GM18520 (cell line): ENCODE measurements around the gene CHRM3.

Experiments used
- ATAC-seq: cut with Tn5 transposase; IDR thresholded peaks from one replicate; pipeline ENCODE4 v1.9.1; 2021; ENCODE audit not compliant: unreplicated experiment

Gene CHRM3

DNA sequence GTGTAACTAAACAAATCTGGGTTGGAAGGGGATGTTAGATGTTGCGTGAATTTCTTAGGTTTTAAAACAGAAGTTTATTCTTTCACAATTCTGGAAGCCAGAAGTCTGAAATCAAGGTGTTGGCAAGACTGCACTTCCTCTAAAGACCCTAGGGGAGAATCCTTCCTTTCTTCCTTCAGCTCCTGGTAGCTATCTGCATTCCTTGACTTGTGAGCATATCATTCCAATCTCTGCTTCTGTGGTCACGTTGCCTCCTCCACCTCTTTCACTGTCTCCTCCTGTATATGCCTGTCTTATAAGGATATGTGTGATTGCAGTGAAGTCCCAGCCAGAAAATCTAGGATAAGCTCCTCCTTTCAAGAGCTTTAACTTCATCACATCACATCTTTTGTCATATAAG, 7.7 kb downstream of the CHRM3 start:
- no peak for ATAC-seq

DNA sequence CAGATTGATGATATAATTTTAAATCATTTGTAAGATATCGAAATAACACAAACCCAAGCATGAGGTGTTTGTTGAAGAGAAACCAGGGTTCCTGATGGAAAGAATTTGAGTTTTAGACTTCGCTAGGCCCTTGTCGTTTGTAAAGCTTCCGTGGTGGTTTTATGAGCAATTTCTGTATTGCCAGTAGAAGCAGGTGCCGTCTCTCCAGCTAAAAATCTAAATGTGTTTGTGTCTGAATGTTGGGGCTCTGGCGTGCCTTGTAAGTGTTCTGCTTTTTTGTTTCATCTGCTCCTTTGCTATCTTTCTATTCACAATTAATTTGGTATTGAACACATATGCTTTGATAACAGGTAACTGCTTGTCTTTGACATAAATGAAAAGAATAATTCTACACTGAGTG, 27.5 kb downstream of the CHRM3 start:
- ATAC-seq, result no peak

DNA sequence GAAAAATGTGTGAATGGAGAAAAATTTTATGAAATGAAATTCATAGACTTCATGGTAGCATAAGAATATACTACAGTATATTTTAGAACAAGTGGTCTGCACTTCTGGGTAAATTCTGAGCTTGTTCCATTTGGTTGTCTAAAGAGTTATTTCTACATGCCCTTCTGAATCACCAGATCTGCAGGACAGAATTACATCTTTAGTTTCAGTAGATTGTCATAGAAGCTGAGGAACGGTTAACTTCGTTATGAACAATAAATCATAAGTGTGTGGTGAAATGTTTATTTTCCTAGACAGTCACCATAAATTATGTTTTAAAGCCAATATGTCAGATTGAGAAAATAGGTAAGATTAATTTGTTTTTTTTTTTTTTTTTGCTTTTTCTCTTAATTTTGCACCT, 30.9 kb downstream of the CHRM3 start:
- no peak for ATAC-seq

- ATAC-seq, result no peak
Observed at GRCh38 chr1:239417986-239418640, 31.7 kb downstream of the CHRM3 start.

- no peak for ATAC-seq
Observed at GRCh38 chr1:239418681-239419080, 32.3 kb downstream of the CHRM3 start.

DNA sequence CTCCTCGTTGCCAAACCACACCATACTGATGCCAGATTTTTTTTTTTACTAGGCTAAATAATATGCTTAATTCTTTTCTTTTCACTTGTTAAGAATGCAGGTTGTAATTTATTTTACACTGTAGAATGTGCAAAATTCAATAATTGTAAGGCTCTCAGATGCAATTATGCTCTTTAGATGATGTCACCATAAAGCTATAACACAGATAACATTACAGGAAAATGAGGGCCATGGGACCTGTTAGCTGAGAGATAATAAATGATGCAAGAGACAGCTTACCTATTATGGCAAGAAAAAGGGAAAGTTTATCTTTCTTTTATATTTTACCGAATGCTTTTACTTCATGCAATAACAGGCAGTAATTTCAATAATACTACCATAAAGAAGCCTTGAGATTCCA, 35.4 kb downstream of the CHRM3 start:
- ATAC-seq, result no peak

- no peak for ATAC-seq
Observed at GRCh38 chr1:239422818-239423217, 36.5 kb downstream of the CHRM3 start.

DNA sequence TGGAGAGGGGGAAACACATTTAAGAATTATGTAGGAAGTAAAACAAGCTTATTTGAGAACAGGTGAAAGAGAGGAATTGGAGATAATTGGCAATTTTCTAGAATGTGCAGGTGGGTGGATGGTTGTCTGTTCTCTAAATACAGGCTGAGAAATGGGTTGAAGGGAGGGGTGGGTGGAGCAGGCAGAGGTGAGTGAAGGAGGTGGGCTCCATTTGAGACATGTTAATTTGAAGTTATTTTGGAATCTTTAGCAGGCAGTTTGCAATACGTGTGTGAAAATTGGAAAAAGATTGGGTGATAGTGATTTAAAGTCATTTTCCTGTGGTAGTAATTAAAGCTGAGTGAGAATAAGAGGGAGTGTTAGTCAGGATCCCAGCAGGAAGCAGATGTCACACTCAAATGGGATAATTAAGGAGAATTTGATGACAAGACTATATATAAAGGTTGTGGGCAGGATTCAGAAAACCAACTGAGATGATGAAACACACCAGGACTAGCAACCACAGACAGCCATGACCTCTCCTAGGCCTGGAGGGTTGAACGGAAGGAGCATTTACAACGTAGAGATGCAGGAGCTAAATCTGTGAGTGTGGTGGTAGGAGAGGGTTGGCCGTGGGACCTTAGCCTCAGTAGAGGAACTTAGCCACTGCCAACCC, 40.6 kb downstream of the CHRM3 start:
- no peak for ATAC-seq

DNA sequence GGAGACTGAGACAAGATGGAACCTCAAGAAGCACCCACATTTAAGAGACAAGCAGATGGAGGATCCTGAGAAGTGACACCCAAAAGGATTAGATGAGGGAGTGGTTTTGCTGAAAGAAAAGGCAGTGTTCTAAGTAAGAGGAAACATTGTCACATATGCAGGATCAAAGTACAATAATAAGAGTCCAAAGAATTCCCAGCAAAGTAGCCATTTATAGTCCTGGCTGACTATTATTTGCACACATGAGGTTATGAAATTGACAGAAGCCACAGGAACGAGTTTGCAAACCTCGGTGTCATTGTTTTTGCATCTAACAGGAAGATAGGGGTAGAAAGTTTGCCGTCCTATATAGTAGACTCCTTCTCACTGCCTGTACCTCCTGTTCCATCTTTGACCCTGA, 41.3 kb downstream of the CHRM3 start:
- no peak for ATAC-seq

DNA sequence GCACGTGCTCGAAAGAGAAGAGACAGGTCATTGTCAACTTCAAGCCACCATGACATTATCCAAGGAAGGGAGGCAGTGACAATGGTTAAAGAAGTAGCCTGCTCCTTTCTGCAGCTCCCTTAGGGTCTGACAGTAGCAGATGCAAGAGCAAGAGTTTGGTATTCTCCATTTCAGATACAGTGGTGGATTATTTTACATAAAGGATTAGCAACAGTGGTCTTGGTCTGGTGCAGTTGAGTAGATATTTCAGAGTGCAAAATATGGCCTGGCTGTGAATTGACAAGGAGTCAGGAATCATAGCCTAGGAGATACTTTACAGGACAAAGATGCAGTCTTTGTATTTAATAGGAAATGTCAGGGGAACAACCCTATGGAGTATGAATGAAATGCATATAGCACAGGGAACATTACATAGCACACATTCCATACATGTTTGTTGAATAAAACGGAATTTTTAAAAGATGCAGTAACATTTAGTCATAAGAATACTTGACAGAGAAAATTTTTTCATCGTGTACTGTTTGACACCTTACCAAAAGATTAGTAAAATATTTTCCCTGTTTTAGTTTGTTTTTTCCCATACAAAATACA, 41.8 kb downstream of the CHRM3 start:
- no peak for ATAC-seq

GRCh38 chr1:239429163-239429562, 42.8 kb downstream of the CHRM3 start:
- ATAC-seq, result no peak

- ATAC-seq, result no peak
Observed at GRCh38 chr1:239432255-239432654, 45.9 kb downstream of the CHRM3 start.

DNA sequence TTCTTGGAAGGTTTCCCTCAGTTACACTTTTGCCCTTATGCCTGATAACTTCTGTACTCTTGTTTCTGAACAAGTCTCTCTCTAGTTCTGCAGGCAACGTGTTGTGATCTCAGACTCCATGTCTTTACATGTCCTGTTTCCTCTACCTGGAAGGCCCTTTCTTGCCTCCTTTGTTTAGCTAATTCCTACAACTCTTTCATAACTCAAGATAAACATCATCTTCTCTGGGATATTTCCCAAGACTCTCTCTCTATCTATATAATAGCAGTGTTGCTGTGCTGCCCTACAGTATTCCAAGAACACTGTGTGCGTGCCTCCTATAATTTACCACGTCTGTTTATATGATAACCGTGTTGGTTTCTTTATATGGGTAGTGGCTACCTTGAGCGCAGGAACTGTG, 47.8 kb downstream of the CHRM3 start:
- no peak for ATAC-seq
